Heart left ventricle (tissue), 16 donors: ENCODE measurements around the gene EIF4E2. TPM values are rescaled to one million over a fixed set of nuclear protein-coding genes. Genes with fewer than 3 reads are reported as not detected.

Experiments used
- ATAC-seq, 4 donors: fragments of 200-7000 bp; cut with Tn5 transposase; one replicate each; pipeline ENCODE4 v1.9.1; 2020 to 2022; ENCODE audit warnings: moderate library complexity in 4 of 4, mild to moderate bottlenecking in 3 of 4, moderate number of reproducible peaks in 1 of 4
- DNase-seq, 5 donors: peaks; one replicate each; pipeline ENCODE4 v3.0.0-alpha.2; 2020
- H3K27ac ChIP-seq, 12 donors: fragments of 200-600 bp; sonication (generic) in 4 of 12; one replicate each; pipeline versions ENCODE4 v1.5.0 to v1.8.0; 2016 to 2022; ENCODE audit warnings: mild to moderate bottlenecking in 2 of 12
- H3K27me3 ChIP-seq, 9 donors: fragments of 200-600 bp; sonication (generic) in 2 of 9; one replicate each; pipeline versions ENCODE4 v1.5.1 to v1.8.0; 2016 to 2022; ENCODE audit warnings: mild to moderate bottlenecking in 3 of 9
- H3K36me3 ChIP-seq, 9 donors: fragments of 200-600 bp; sonication (generic) in 2 of 9; one replicate each; pipeline versions ENCODE4 v1.5.0 to v1.8.0; 2018 to 2022; ENCODE audit warnings: mild to moderate bottlenecking in 2 of 9
- H3K4me1 ChIP-seq, 12 donors: fragments of 200-600 bp; sonication (generic) in 4 of 12; one replicate each; pipeline versions ENCODE4 v1.5.0 to v1.8.0; 2016 to 2022; ENCODE audit warnings: mild to moderate bottlenecking in 3 of 12
- H3K4me3 ChIP-seq, 12 donors: fragments of 200-600 bp; sonication (generic) in 4 of 12; one replicate each; pipeline versions ENCODE4 v1.5.0 to v1.8.0; 2017 to 2022; ENCODE audit warnings: mild to moderate bottlenecking in 9 of 12, moderate library complexity in 4 of 12
- H3K9me3 ChIP-seq, 12 donors: fragments of 200-600 bp; sonication (generic) in 4 of 12; one replicate each; pipeline versions ENCODE4 v1.5.0 to v1.8.0; 2016 to 2022; ENCODE audit warnings: mild to moderate bottlenecking in 1 of 12
- CTCF ChIP-seq, 12 donors: fragments of 200-600 bp; sonication (generic) in 4 of 12; IDR thresholded peaks; one replicate each; pipeline versions ENCODE4 v1.5.0 to v1.8.0; 2018 to 2022; ENCODE audit warnings: antibody characterized with exemption in 12 of 12, mild to moderate bottlenecking in 5 of 12
- POLR2A ChIP-seq, 2 donors: fragments of 450-650 bp; IDR thresholded peaks; one replicate each; pipeline ENCODE4 v1.6.1; 2017; ENCODE audit warnings: antibody characterized with exemption in 2 of 2, mild to moderate bottlenecking in 2 of 2, moderate library complexity in 2 of 2
- WGBS, 4 donors: extraction: QIAGEN DNeasy Blood & Tissue Kit in 2 of 4; methylation state at CpG; one replicate each; pipeline versions ENCODE4 v1.1.5 to v1.1.7; 2013 to 2018; 5-methylcytosine and 5-hydroxymethylcytosine counted together
- intact Hi-C, 10 donors: fragments of 100-400 bp; cut with DNase I; formaldehyde crosslinking; loops; one replicate each; pipeline versions ENCODE4 v1.11.1 to v1.14.2; 2022
- polyA plus RNA-seq, 2 donors: library from polyadenylated mRNA; stranded (reverse); fragments of 200-250 nt; gene quantifications; one replicate each; pipeline ENCODE4 v1.2.3, GENCODE V29; 2013
- total RNA-seq, 9 donors: library from RNA; depleted of rRNA in 2 of 9; stranded (reverse); fragments of >200 nt in 2 of 9; fragmentation: NEBNext Ultra II Directional in 3 of 9; extraction: Animal tissue kit (Norgen Biotek cat#: 25700) in 3 of 9; gene quantifications; one replicate each; pipeline versions ENCODE4 v1.1.0 to v1.2.4, GENCODE V29; 2016 to 2023
- donor health status: ischemic (EF 13 %, LVEDD 7.1; RV severe dilation, severe dysfunction).
- donor health status: healthy with polysubstance abuse.
- donor health status: DM: no; HTN: yes; CAD: no.
- donor health status: DM: no; HTN: no; CAD: no.
- donor health status: ischemic (EF 25% LVEDD 6.9; RV normal size, moderate dysfunction).
- donor health status: ischemic (EF 25% LVEDD 5.7; RV mildly dilated, moderate dysfunction).
- donor health status: healthy.
- donor health status: DM: yes; HTN: yes; CAD: no.
- donor health status: ischemic (EF 35%, LVEDD 5.7; RV mildly dilated, moderate dysfunction).
- donor health status: nonischemic (EF 11% LVEDD 7.7; RV severe dilation, severe dysfunction).
- donor health status: DM: yes; HTN: yes; CAD: no.
- donor health status: PGD.
- donor health status: ischemic (EF 29% LVEDD 5.4; RV normal size, mild dysfunction).
- donor health status: nonischemic (EF 23%, LVEDD 6.1; RV moderate dilation, normal function).

Gene EIF4E2
- total and polyA plus RNA-seq, 11 donors = 15.3 to 54.0 (median 38.8) TPM

- DNase-seq = no peak
- ATAC-seq = no peak
- TF ChIP-seq CTCF (IDR thresholded peaks at IDR 0.05) = no peak
- Histone ChIP-seq H3K4me1 (peaks cover 0 to 3% (median 0%) of the 10 kb centered on the region in 12 donors), H3K27me3 (no peaks in the 10 kb centered on the region), H3K36me3 (peaks cover 0 to 54% (median 40%) of the 10 kb centered on the region in 9 donors), H3K27ac (no peak overlapping the region), H3K4me3 (no peak overlapping the region), H3K9me3 (peaks cover 0 to 10% (median 0%) of the 10 kb centered on the region in 12 donors)
- 97 to 98% (median 98%) methylated on average over 6 of the region's 6 CpGs for WGBS, 4 donors
- intact Hi-C loops = no loop called here
Measured at GRCh38 chr2:232580648-232580981, 30.1 kb downstream of the EIF4E2 start.

GRCh38 chr2:232581725-232582124 is 31.2 kb downstream of the EIF4E2 start:
- H3K9me3 ChIP-seq = peaks cover 0 to 10% (median 0%) of the 10 kb centered on the region in 12 donors
- H3K4me1 ChIP-seq = peaks cover 0 to 3% (median 0%) of the 10 kb centered on the region in 12 donors
- ATAC-seq (no peak), DNase-seq (no peak)
- intact Hi-C loops = no loop called here
- TF ChIP-seq CTCF (IDR thresholded peaks at IDR 0.05) (no peak), POLR2A (IDR thresholded peaks at IDR 0.05) (no peak)
- H3K27me3 ChIP-seq = no peaks in the 10 kb centered on the region
- no peak overlapping the region for H3K4me3 ChIP-seq
- H3K36me3 ChIP-seq = peaks cover 0 to 47% (median 39%) of the 10 kb centered on the region in 9 donors
- no peak overlapping the region for H3K27ac ChIP-seq

- Histone ChIP-seq H3K36me3 (peaks cover 0 to 40% (median 31%) of the 10 kb centered on the region in 9 donors), H3K27me3 (no peaks in the 10 kb centered on the region), H3K4me3 (no peak overlapping the region), H3K27ac (no peak overlapping the region), H3K4me1 (peaks cover 0 to 11% (median 4%) of the 10 kb centered on the region in 12 donors), H3K9me3 (peaks cover 0 to 10% (median 0%) of the 10 kb centered on the region in 12 donors)
- ATAC-seq = no peak
- DNase-seq = no peak
- TF ChIP-seq CTCF (IDR thresholded peaks at IDR 0.05) (no peak), POLR2A (IDR thresholded peaks at IDR 0.05) (no peak)
- intact Hi-C loops = no loop called here
- 60 to 67% (median 63%) methylated on average over 6 of the region's 6 CpGs for WGBS, 4 donors
Measured at GRCh38 chr2:232584238-232584637, 33.7 kb downstream of the EIF4E2 start.

- Histone ChIP-seq H3K27ac (no peak overlapping the region), H3K27me3 (no peaks in the 10 kb centered on the region), H3K9me3 (peaks cover 0 to 10% (median 0%) of the 10 kb centered on the region in 12 donors), H3K36me3 (peaks cover 0 to 23% (median 14%) of the 10 kb centered on the region in 9 donors), H3K4me3 (no peak overlapping the region), H3K4me1 (peaks cover 0 to 13% (median 6%) of the 10 kb centered on the region in 12 donors)
- DNase-seq = no peak
- WGBS, 4 donors = 76 to 88% (median 82%) methylated on average over 5 of the region's 5 CpGs
- no peak for ATAC-seq
- no peak for TF ChIP-seq CTCF (IDR thresholded peaks at IDR 0.05)
- no peak for TF ChIP-seq POLR2A (IDR thresholded peaks at IDR 0.05)
- intact Hi-C loops = no loop called here
Measured at GRCh38 chr2:232586943-232587505, 36.5 kb downstream of the EIF4E2 start.
